ENCODE measurements around the gene DNAH2.

The DNAH2 gene

GRCh38 chr17:7848131-7848579 lies 130.6 kb downstream of the DNAH2 start:
- TF ChIP-seq CTCF (conservative IDR thresholded peaks at IDR 0.05; ENCODE audit: low read depth, low read length): no peak
- H3K4me1 ChIP-seq (ENCODE audit: low read depth, poor library complexity, severe bottlenecking): no peaks in the 10 kb centered on the region
- no peaks in the 10 kb centered on the region for H3K36me3 ChIP-seq (ENCODE audit: insufficient read depth)
- H2AFZ ChIP-seq (ENCODE audit: low read depth): no peak overlapping the region
- H3K79me2 ChIP-seq (ENCODE audit: insufficient read depth, low read depth): no peaks in the 10 kb centered on the region
- no peak overlapping the region for H3K4me3 ChIP-seq (IDR thresholded peaks at IDR 0.05; ENCODE audit: insufficient read depth, low read depth, low read length)
- no peak overlapping the region for H3K27ac ChIP-seq
- H3K4me2 ChIP-seq: no peak overlapping the region
- no peaks in the 10 kb centered on the region for H3K27me3 ChIP-seq (ENCODE audit: insufficient read depth, low read depth)
- no peaks in the 10 kb centered on the region for H4K20me1 ChIP-seq (ENCODE audit: insufficient read depth)
- H3K9ac ChIP-seq: no peak overlapping the region

- Histone ChIP-seq H3K4me2 (no peak overlapping the region), H3K4me3 (IDR thresholded peaks at IDR 0.05; ENCODE audit: insufficient read depth, low read depth, low read length) (no peak overlapping the region), H4K20me1 (ENCODE audit: insufficient read depth) (no peaks in the 10 kb centered on the region), H3K4me1 (ENCODE audit: low read depth, poor library complexity, severe bottlenecking) (no peaks in the 10 kb centered on the region), H3K79me2 (ENCODE audit: insufficient read depth, low read depth) (no peaks in the 10 kb centered on the region), H2AFZ (ENCODE audit: low read depth) (no peak overlapping the region), H3K9ac (no peak overlapping the region), H3K36me3 (ENCODE audit: insufficient read depth) (no peaks in the 10 kb centered on the region), H3K27me3 (ENCODE audit: insufficient read depth, low read depth) (no peaks in the 10 kb centered on the region), H3K27ac (no peak overlapping the region)
- TF ChIP-seq CTCF (conservative IDR thresholded peaks at IDR 0.05; ENCODE audit: low read depth, low read length): no peak
These were observed 131.2 kb downstream of the DNAH2 start for GRCh38 chr17:7848739-7849129.

GRCh38 chr17:7849130-7849750 lies 131.7 kb downstream of the DNAH2 start:
- H3K27ac ChIP-seq: no peak overlapping the region
- no peak overlapping the region for H3K4me2 ChIP-seq
- H3K4me3 ChIP-seq (IDR thresholded peaks at IDR 0.05; ENCODE audit: insufficient read depth, low read depth, low read length): no peak overlapping the region
- no peaks in the 10 kb centered on the region for H3K27me3 ChIP-seq (ENCODE audit: insufficient read depth, low read depth)
- no peak overlapping the region for H2AFZ ChIP-seq (ENCODE audit: low read depth)
- H3K36me3 ChIP-seq (ENCODE audit: insufficient read depth): no peaks in the 10 kb centered on the region
- H4K20me1 ChIP-seq (ENCODE audit: insufficient read depth): no peaks in the 10 kb centered on the region
- no peak overlapping the region for H3K9ac ChIP-seq
- no peak for TF ChIP-seq CTCF (conservative IDR thresholded peaks at IDR 0.05; ENCODE audit: low read depth, low read length)
- H3K79me2 ChIP-seq (ENCODE audit: insufficient read depth, low read depth): no peaks in the 10 kb centered on the region
- no peaks in the 10 kb centered on the region for H3K4me1 ChIP-seq (ENCODE audit: low read depth, poor library complexity, severe bottlenecking)

GRCh38 chr17:7849751-7850504 lies 132.4 kb downstream of the DNAH2 start:
- Histone ChIP-seq H3K27ac (no peak overlapping the region), H4K20me1 (ENCODE audit: insufficient read depth) (no peaks in the 10 kb centered on the region), H2AFZ (ENCODE audit: low read depth) (no peak overlapping the region), H3K4me2 (no peak overlapping the region), H3K4me1 (ENCODE audit: low read depth, poor library complexity, severe bottlenecking) (no peaks in the 10 kb centered on the region), H3K79me2 (ENCODE audit: insufficient read depth, low read depth) (no peaks in the 10 kb centered on the region), H3K36me3 (ENCODE audit: insufficient read depth) (no peaks in the 10 kb centered on the region), H3K4me3 (IDR thresholded peaks at IDR 0.05; ENCODE audit: insufficient read depth, low read depth, low read length) (no peak overlapping the region), H3K9ac (no peak overlapping the region), H3K27me3 (ENCODE audit: insufficient read depth, low read depth) (no peaks in the 10 kb centered on the region)
- TF ChIP-seq CTCF (conservative IDR thresholded peaks at IDR 0.05; ENCODE audit: low read depth, low read length): no peak
